Heart right ventricle (tissue), 16 donors: Measurements from ENCODE around the gene FOXQ1. TPM values are rescaled to one million over a fixed set of nuclear protein-coding genes. Genes with fewer than 3 reads are reported as not detected.
"Not testable (repeated sequence)": the region's sequence is repeated elsewhere in the genome, so short reads cannot be mapped to it uniquely, and the experiment has no call there.

Source experiments
- ATAC-seq, 8 donors: fragments of 200-7000 bp; cut with Tn5 transposase; one replicate each; pipeline ENCODE4 v1.9.1; 2020; ENCODE audit warnings: mild to moderate bottlenecking in 8 of 8, moderate library complexity in 8 of 8, moderate number of reproducible peaks in 1 of 8
- DNase-seq, 2 donors: peaks; one replicate each; pipeline ENCODE4 v3.0.0-alpha.2; 2020
- H3K27ac ChIP-seq, 10 donors: fragments of 200-600 bp; sonication (generic) in 2 of 10; one replicate each; pipeline versions ENCODE4 v1.5.0 to v1.8.0; 2020 to 2022; ENCODE audit warnings: mild to moderate bottlenecking in 3 of 10
- H3K27me3 ChIP-seq, 7 donors: fragments of 200-600 bp; one replicate each; pipeline ENCODE4 v1.8.0; 2021 to 2022; ENCODE audit warnings: mild to moderate bottlenecking in 2 of 7
- H3K36me3 ChIP-seq, 9 donors: fragments of 200-600 bp; sonication (generic) in 1 of 9; one replicate each; pipeline versions ENCODE4 v1.5.0 to v1.8.0; 2020 to 2022; ENCODE audit warnings: mild to moderate bottlenecking in 2 of 9
- H3K4me1 ChIP-seq, 9 donors: fragments of 200-600 bp; sonication (generic) in 1 of 9; one replicate each; pipeline versions ENCODE4 v1.5.0 to v1.8.0; 2020 to 2022; ENCODE audit warnings: mild to moderate bottlenecking in 4 of 9
- H3K4me3 ChIP-seq, 10 donors: fragments of 200-600 bp; sonication (generic) in 2 of 10; one replicate each; pipeline versions ENCODE4 v1.5.0 to v1.8.0; 2020 to 2022; ENCODE audit warnings: mild to moderate bottlenecking in 7 of 10, moderate library complexity in 2 of 10
- H3K9me3 ChIP-seq, 11 donors: fragments of 200-600 bp in 10 of 11; sonication (generic) in 2 of 11; one replicate each; pipeline versions ENCODE4 v1.5.0 to v1.8.0; 2013 to 2022; ENCODE audit warnings: mild to moderate bottlenecking in 2 of 11, control low read depth in 1 of 11, moderate library complexity in 1 of 11
- CTCF ChIP-seq, 9 donors: fragments of 200-600 bp; sonication (generic) in 2 of 9; IDR thresholded peaks; one replicate each; pipeline versions ENCODE4 v1.5.0 to v1.8.0; 2021 to 2022; ENCODE audit warnings: antibody characterized with exemption in 9 of 9, mild to moderate bottlenecking in 5 of 9, moderate library complexity in 1 of 9
- WGBS, 2 donors: extraction: QIAGEN DNeasy Blood & Tissue Kit; methylation state at CpG; one replicate each; pipeline ENCODE4 v1.1.7; 2013; ENCODE audit warnings: inconsistent platforms in 1 of 2; 5-methylcytosine and 5-hydroxymethylcytosine counted together
- intact Hi-C, 10 donors: fragments of 100-400 bp; cut with DNase I; formaldehyde crosslinking; loops; one replicate each; pipeline versions ENCODE4 v1.11.1 to v1.14.2; 2022
- polyA plus RNA-seq, 2 donors: library from polyadenylated mRNA; stranded (reverse); fragments of 200-250 nt; gene quantifications; one replicate each; pipeline ENCODE4 v1.2.3, GENCODE V29; 2013
- total RNA-seq, 10 donors: library from RNA; stranded (reverse); fragmentation: NEBNext Ultra II Directional in 3 of 10; extraction: Animal tissue kit (Norgen Biotek cat#: 25700) in 3 of 10; gene quantifications; one replicate each; pipeline versions ENCODE4 v1.2.1 to v1.2.4, GENCODE V29; 2021 to 2023
- donor health status: Arrhythmogenic right ventricular cardiomyopathy.
- donor health status: ischemic (EF 13 %, LVEDD 7.1; RV severe dilation, severe dysfunction).
- donor health status: healthy with polysubstance abuse.
- donor health status: DM: no; HTN: yes; CAD: no.
- donor health status: DM: no; HTN: no; CAD: no.
- donor health status: ischemic (EF 25% LVEDD 6.9; RV normal size, moderate dysfunction).
- donor health status: ischemic (EF 25% LVEDD 5.7; RV mildly dilated, moderate dysfunction).
- donor health status: healthy.
- donor health status: DM: yes; HTN: yes; CAD: no.
- donor health status: Ischemic cardiomyopathy.
- donor health status: ischemic (EF 35%, LVEDD 5.7; RV mildly dilated, moderate dysfunction).
- donor health status: nonischemic (EF 11% LVEDD 7.7; RV severe dilation, severe dysfunction).
- donor health status: DM: yes; HTN: yes; CAD: no.
- donor health status: PGD.
- donor health status: ischemic (EF 29% LVEDD 5.4; RV normal size, mild dysfunction).
- donor health status: nonischemic (EF 23%, LVEDD 6.1; RV moderate dilation, normal function).

The FOXQ1 gene
- total and polyA plus RNA-seq, 12 donors, result not detected

DNA sequence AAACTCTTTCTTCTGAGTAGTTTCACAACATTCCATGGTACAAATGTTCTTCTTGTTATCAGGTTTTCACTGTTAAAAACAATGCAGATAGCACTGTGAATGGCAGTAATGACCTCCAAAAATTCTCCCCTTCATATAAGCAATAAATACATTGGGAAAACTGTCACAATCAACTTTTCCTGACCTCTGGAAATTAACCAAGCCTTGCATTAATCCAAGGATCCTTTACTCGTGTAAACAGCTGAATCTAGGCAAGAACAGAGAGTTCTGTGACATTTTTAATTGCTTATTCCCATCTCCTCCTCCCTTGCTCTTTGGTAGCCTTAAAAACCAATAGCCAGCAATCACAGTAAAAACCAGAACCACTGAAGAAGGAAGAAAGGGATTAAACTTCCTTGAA lies 37.8 kb downstream of the FOXQ1 start:
- peaks cover 0 to 12% (median 4%) of the 10 kb centered on the region in 9 donors for H3K4me1 ChIP-seq
- no peak for ATAC-seq
- no peak overlapping the region for H3K27ac ChIP-seq
- intact Hi-C loops, result no loop called here
- H3K9me3 ChIP-seq, result peaks cover 0 to 41% (median 13%) of the 10 kb centered on the region in 11 donors
- H3K27me3 ChIP-seq, result peaks cover 0 to 48% (median 26%) of the 10 kb centered on the region in 7 donors
- no peak overlapping the region for H3K4me3 ChIP-seq
- DNase-seq, result no peak
- TF ChIP-seq CTCF (IDR thresholded peaks at IDR 0.05), result no peak
- H3K36me3 ChIP-seq, result no peaks in the 10 kb centered on the region
- 11 to 40% methylated on average over 1 of the region's 1 CpG for WGBS, 2 donors

GRCh38 chr6:1351381-1352008 lies 39.6 kb downstream of the FOXQ1 start:
- ATAC-seq (no peak), DNase-seq (no peak)
- Histone ChIP-seq H3K4me1 (peaks cover 0 to 12% (median 4%) of the 10 kb centered on the region in 9 donors), H3K27ac (no peak overlapping the region), H3K9me3 (peaks cover 0 to 36% (median 10%) of the 10 kb centered on the region in 11 donors), H3K27me3 (peaks cover 0 to 30% (median 20%) of the 10 kb centered on the region in 7 donors), H3K36me3 (no peaks in the 10 kb centered on the region), H3K4me3 (no peak overlapping the region)
- WGBS, 2 donors, result 78 to 82% methylated on average over 2 of the region's 2 CpGs
- intact Hi-C loops, result no loop called here
- TF ChIP-seq CTCF (IDR thresholded peaks at IDR 0.05), result no peak

DNA sequence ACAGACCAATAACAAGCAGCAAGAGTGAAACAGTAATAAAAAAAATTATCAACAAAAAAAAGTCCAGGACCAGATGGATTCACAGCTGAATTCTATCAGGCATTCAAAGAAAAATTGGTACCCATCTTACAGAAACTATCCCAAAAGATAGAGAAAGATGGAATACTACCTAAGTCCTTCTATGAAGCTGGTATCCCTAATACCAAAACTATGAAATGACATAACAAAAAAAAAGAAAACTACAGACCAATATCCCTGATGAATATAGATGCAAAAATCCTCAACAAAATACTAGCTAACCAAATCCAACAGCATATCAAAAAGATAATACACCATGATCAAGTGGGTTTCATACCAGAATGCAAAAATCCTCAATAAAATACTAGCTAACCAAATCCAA lies 43.2 kb downstream of the FOXQ1 start:
- ATAC-seq, intact Hi-C loops: not testable (repeated sequence)

GRCh38 chr6:1361717-1362116 lies 49.8 kb downstream of the FOXQ1 start:
- 79 to 83% methylated on average over 4 of the region's 4 CpGs for WGBS, 2 donors

More for the DNA sequence above, 43.2 kb downstream of the FOXQ1 start:
- not testable (repeated sequence) for H3K4me3 ChIP-seq, H3K4me1 ChIP-seq, H3K27ac ChIP-seq, DNase-seq, H3K36me3 ChIP-seq
- peaks cover 0 to 36% (median 10%) of the 10 kb centered on the region in 11 donors for H3K9me3 ChIP-seq
- H3K27me3 ChIP-seq, result peaks cover 0 to 35% (median 24%) of the 10 kb centered on the region in 7 donors

GRCh38 chr6:1362643-1363042 lies 50.7 kb downstream of the FOXQ1 start:
- Histone ChIP-seq H3K27me3 (peaks cover 0 to 51% (median 21%) of the 10 kb centered on the region in 7 donors), H3K4me1 (no peaks in the 10 kb centered on the region), H3K9me3 (peaks cover 0 to 3% (median 0%) of the 10 kb centered on the region in 11 donors), H3K36me3 (no peaks in the 10 kb centered on the region), H3K27ac (no peak overlapping the region), H3K4me3 (no peak overlapping the region)
- intact Hi-C loops, result no loop called here
- no peak for DNase-seq
- no peak for TF ChIP-seq CTCF (IDR thresholded peaks at IDR 0.05)
- 87 to 91% methylated on average over 9 of the region's 9 CpGs for WGBS, 2 donors
- no peak for ATAC-seq

More at GRCh38 chr6:1361717-1362116, 49.8 kb downstream of the FOXQ1 start:
- H3K36me3 ChIP-seq, DNase-seq, H3K9me3 ChIP-seq, H3K27ac ChIP-seq, H3K4me1 ChIP-seq, H3K4me3 ChIP-seq, ATAC-seq, intact Hi-C loops: not testable (repeated sequence)
- peaks cover 0 to 46% (median 21%) of the 10 kb centered on the region in 7 donors for H3K27me3 ChIP-seq
